ENCODE data around the gene MTHFS.

GRCh38 chr15:79942741-79943481 is 46.1 kb upstream of the MTHFS start:
- TF ChIP-seq CTCF (IDR thresholded peaks at IDR 0.05; ENCODE audit: insufficient read depth, low read length), result no peak
- TF ChIP-seq, protein P1, sequence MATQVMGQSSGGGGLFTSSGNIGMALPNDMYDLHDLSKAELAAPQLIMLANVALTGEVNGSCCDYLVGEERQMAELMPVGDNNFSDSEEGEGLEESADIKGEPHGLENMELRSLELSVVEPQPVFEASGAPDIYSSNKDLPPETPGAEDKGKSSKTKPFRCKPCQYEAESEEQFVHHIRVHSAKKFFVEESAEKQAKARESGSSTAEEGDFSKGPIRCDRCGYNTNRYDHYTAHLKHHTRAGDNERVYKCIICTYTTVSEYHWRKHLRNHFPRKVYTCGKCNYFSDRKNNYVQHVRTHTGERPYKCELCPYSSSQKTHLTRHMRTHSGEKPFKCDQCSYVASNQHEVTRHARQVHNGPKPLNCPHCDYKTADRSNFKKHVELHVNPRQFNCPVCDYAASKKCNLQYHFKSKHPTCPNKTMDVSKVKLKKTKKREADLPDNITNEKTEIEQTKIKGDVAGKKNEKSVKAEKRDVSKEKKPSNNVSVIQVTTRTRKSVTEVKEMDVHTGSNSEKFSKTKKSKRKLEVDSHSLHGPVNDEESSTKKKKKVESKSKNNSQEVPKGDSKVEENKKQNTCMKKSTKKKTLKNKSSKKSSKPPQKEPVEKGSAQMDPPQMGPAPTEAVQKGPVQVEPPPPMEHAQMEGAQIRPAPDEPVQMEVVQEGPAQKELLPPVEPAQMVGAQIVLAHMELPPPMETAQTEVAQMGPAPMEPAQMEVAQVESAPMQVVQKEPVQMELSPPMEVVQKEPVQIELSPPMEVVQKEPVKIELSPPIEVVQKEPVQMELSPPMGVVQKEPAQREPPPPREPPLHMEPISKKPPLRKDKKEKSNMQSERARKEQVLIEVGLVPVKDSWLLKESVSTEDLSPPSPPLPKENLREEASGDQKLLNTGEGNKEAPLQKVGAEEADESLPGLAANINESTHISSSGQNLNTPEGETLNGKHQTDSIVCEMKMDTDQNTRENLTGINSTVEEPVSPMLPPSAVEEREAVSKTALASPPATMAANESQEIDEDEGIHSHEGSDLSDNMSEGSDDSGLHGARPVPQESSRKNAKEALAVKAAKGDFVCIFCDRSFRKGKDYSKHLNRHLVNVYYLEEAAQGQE (IDR thresholded peaks at IDR 0.05; ENCODE audit: insufficient replicate concordance, low read depth), result no peak
- no peak for TF ChIP-seq POLR2AphosphoS5 (IDR thresholded peaks at IDR 0.05; ENCODE audit: low read depth)
- TF ChIP-seq GABPA (IDR thresholded peaks at IDR 0.05; ENCODE audit: low read depth), result no peak
- no peak for TF ChIP-seq SPI1 (IDR thresholded peaks at IDR 0.05; ENCODE audit: borderline replicate concordance, low read depth)
